Panc1 (cell line): ENCODE measurements around the gene DDX39B. TPM values are rescaled to one million over a fixed set of nuclear protein-coding genes. Genes with fewer than 3 reads are reported as not detected.

ENCODE experiments used
- ATAC-seq: fragments of 200-7000 bp; cut with Tn5 transposase; 2 replicates; pipeline ENCODE4 v1.9.1; 2020; ENCODE audit warnings: mild to moderate bottlenecking, moderate library complexity
- BruUV-seq: library from RNA; stranded (reverse); fragments of 400-500 nt; replicated peaks from 2 replicates; lab custom pipeline; 2021; lab: Mats Ljungman, UMichigan
- CTCF ChIA-PET: fragments of 300-600 bp; sonication (Branson Sonifier 250); formaldehyde crosslinking; loops from one replicate; lab custom pipeline; 2022; ENCODE audit warnings: antibody characterized with exemption; lab: Charles Lee
- POLR2A ChIA-PET: fragments of 300-600 bp; sonication (Branson Sonifier 250); formaldehyde crosslinking; loops from one replicate; lab custom pipeline; 2022; ENCODE audit warnings: antibody characterized with exemption; lab: Charles Lee
- DNase-seq: peaks from one replicate; pipeline ENCODE4 v3.0.0-alpha.2; 2010; ENCODE audit warnings: low read depth, low spot score
- H3K27ac ChIP-seq: 2 replicates; pipeline ENCODE4 v1.5.1; 2011; ENCODE audit warnings: mild to moderate bottlenecking, low read length, inconsistent platforms
- H3K27me3 ChIP-seq: fragments of 200-500 bp; sonication (Bioruptor generic); 2 replicates; pipeline ENCODE4 v1.6.0; 2014; ENCODE audit warnings: low read length, inconsistent platforms; ENCODE audit not compliant: control insufficient read depth, insufficient read depth
- H3K36me3 ChIP-seq: fragments of 200-500 bp; sonication (Bioruptor generic); 2 replicates; pipeline ENCODE4 v1.5.1; 2014; ENCODE audit warnings: inconsistent platforms, mild to moderate bottlenecking, low read length, moderate library complexity; ENCODE audit not compliant: control insufficient read depth, insufficient read depth
- H3K4me1 ChIP-seq: 2 replicates; pipeline ENCODE4 v1.5.1; 2011; ENCODE audit warnings: inconsistent platforms, mild to moderate bottlenecking, low read length, moderate library complexity; ENCODE audit not compliant: control insufficient read depth, insufficient read depth
- H3K4me3 ChIP-seq, 2 experiments: 2 replicates each; pipeline ENCODE4 v1.5.1; 2011 to 2012; ENCODE audit warnings: low read depth in 2 of 2, low read length in 2 of 2, mild to moderate bottlenecking in 2 of 2, inconsistent platforms in 1 of 2, moderate library complexity in 1 of 2
- H3K9me3 ChIP-seq: fragments of 200-500 bp; sonication (Bioruptor generic); 2 replicates; pipeline ENCODE4 v1.5.1; 2014; ENCODE audit warnings: low read depth, mild to moderate bottlenecking, inconsistent platforms, low read length, moderate library complexity; ENCODE audit not compliant: control insufficient read depth, insufficient read depth
- CTCF ChIP-seq: fragments of 450-650 bp; IDR thresholded peaks from 2 replicates; pipeline ENCODE4 v1.5.1; 2017; ENCODE audit warnings: mild to moderate bottlenecking
- POLR2AphosphoS5 ChIP-seq: IDR thresholded peaks from 2 replicates; pipeline ENCODE4 v1.6.1; 2012; ENCODE audit warnings: mild to moderate bottlenecking, low read depth, low read length, moderate library complexity
- REST ChIP-seq, 2 experiments: IDR thresholded peaks; 2 replicates each; pipeline ENCODE4 v1.6.1; 2011 to 2012; ENCODE audit warnings: low read depth in 2 of 2, control low read depth in 1 of 2, low read length in 1 of 2, mild to moderate bottlenecking in 1 of 2, moderate library complexity in 1 of 2; ENCODE audit not compliant: insufficient read depth in 1 of 2
- SIN3A ChIP-seq: IDR thresholded peaks from 2 replicates; pipeline ENCODE4 v1.6.1; 2012; ENCODE audit warnings: low read depth, mild to moderate bottlenecking, low read length, moderate library complexity, borderline replicate concordance; ENCODE audit not compliant: insufficient read depth
- TCF7L2 ChIP-seq: IDR thresholded peaks from 2 replicates; pipeline ENCODE4 v1.6.1; 2011; ENCODE audit warnings: mild to moderate bottlenecking, low read depth, low read length, inconsistent platforms
- in situ Hi-C: cut with HindIII; loops from 2 replicates; pipeline ENCODE4 v1.10.0; 2016; ENCODE audit warnings: low sequenced_read_pairs, low pct_unique_long_range_greater_than_20kb
- intact Hi-C: fragments of 100-400 bp; cut with micrococcal nuclease; formaldehyde crosslinking; loops from one replicate; pipeline ENCODE4 v1.10.0; 2022; ENCODE audit not compliant: unreplicated experiment
- total RNA-seq: library from RNA; stranded (reverse); gene quantifications from one replicate; pipeline ENCODE4 v1.2.1, GENCODE V29; 2021; ENCODE audit not compliant: unreplicated experiment

The DDX39B gene
- total RNA-seq, 1 experiment from 2014 or later: 401 TPM

GRCh38 chr6:31535538-31536324 lies 6.1 kb downstream of the DDX39B start:
- H3K4me3 ChIP-seq: no peak overlapping the region
- H3K4me1 ChIP-seq: peaks cover 14% of the 10 kb centered on the region
- H3K9me3 ChIP-seq: no peaks in the 10 kb centered on the region
- peaks cover 49% of the 10 kb centered on the region for H3K36me3 ChIP-seq
- intact Hi-C loops: no loop called here
- in situ Hi-C loops: no loop called here
- DNase-seq (no peak), ATAC-seq (no peak)
- no peak for TF ChIP-seq CTCF
- H3K27me3 ChIP-seq: no peaks in the 10 kb centered on the region
- no peak overlapping the region for H3K27ac ChIP-seq
- CTCF ChIA-PET: interaction anchor here (0.6 kb wide), 2 partner anchors 45 to 85 kb away, joined by 3 to 6 read pairs; no protein-coding TSS in a partner anchor
- no TSS peak for BruUV-seq
- POLR2A ChIA-PET: interaction anchor here (0.9 kb wide), 1 partner anchor 38 kb away, joined by 3 read pairs; no protein-coding TSS in a partner anchor

- H3K4me3 ChIP-seq: no peak overlapping the region
- CTCF ChIA-PET: no interaction called here
- no peaks in the 10 kb centered on the region for H3K27me3 ChIP-seq
- no peaks in the 10 kb centered on the region for H3K9me3 ChIP-seq
- DNase-seq (no peak), ATAC-seq (no peak)
- BruUV-seq: no TSS peak
- TF ChIP-seq CTCF (no peak), TCF7L2 (no peak), REST (IDR thresholded peaks at IDR 0.05; ENCODE audit: insufficient read depth in 1 of 2, low read depth in 2 of 2, low read length in 1 of 2) (no peak), POLR2AphosphoS5 (no peak), SIN3A (no peak)
- in situ Hi-C loops (no loop called here), intact Hi-C loops (no loop called here)
- peaks cover 11% of the 10 kb centered on the region for H3K4me1 ChIP-seq
- H3K27ac ChIP-seq: no peak overlapping the region
- POLR2A ChIA-PET: no interaction called here
- peaks cover 52% of the 10 kb centered on the region for H3K36me3 ChIP-seq
These were observed 7.2 kb downstream of the DDX39B start for GRCh38 chr6:31534521-31535040.
